SK-N-MC (cell line): Measurements from ENCODE around the gene SH3PXD2A.

Experiments
- DNase-seq: peaks from one replicate; pipeline ENCODE4 v3.0.0-alpha.2; 2011; ENCODE audit warnings: low read depth, low spot score
- H3K27ac ChIP-seq: fragments of 200-600 bp; sonication (generic); 2 replicates; pipeline ENCODE4 v1.5.1; 2016; ENCODE audit warnings: mixed run types
- H3K36me3 ChIP-seq: fragments of 200-600 bp; sonication (generic); 2 replicates; pipeline ENCODE4 v1.6.1; 2017; ENCODE audit warnings: antibody characterized with exemption, low read length, mixed read lengths; ENCODE audit not compliant: insufficient read depth
- H3K4me3 ChIP-seq: fragments of 200-600 bp; sonication (generic); 2 replicates; pipeline ENCODE4 v1.5.1; 2016
- H3K9ac ChIP-seq: fragments of 200-600 bp; sonication (generic); 2 replicates; pipeline ENCODE4 v1.8.0; 2017; ENCODE audit warnings: mixed run types, mixed read lengths; ENCODE audit not compliant: insufficient read length
- H3K9me3 ChIP-seq: fragments of 200-600 bp; sonication (generic); 2 replicates; pipeline ENCODE4 v1.6.1; 2017; ENCODE audit warnings: low read depth, mild to moderate bottlenecking, antibody characterized with exemption, low read length, moderate library complexity, mixed read lengths
- EZH2 ChIP-seq: fragments of 200-600 bp; sonication (generic); IDR thresholded peaks from one replicate; pipeline ENCODE4 v1.6.1; 2017; ENCODE audit warnings: antibody characterized with exemption
- FOXP2 ChIP-seq: optimal IDR thresholded peaks from 2 replicates; pipeline ENCODE3; 2011; ENCODE audit warnings: mild to moderate bottlenecking, moderate library complexity; ENCODE audit not compliant: insufficient read depth; ENCODE audit errors: extremely low read length, control extremely low read depth
- POLR2AphosphoS5 ChIP-seq: IDR thresholded peaks from 2 replicates; pipeline ENCODE4 v1.6.1; 2012; ENCODE audit warnings: mild to moderate bottlenecking, low read depth, low read length, borderline replicate concordance

Gene SH3PXD2A

DNA sequence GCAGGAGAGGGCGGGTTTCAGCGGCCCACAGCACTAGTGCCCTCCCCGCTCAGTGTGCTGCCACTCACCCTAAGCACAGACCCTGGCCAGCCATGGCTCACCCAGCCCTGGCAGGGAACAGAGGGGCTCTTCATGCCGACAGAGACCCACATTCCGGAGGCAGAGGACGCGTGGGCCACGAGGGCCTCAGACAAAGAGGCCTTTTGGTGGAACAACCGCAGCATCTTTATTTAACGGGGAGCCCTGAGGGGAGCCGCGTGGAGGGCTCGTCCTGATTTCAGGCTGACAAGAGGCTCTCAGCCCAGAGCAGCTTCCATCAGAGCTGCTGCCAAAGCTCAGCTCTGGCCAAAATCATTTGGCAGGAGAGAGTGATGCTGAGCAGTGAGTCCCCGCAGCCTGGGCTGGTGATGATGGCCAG lies 127.8 kb downstream of the SH3PXD2A start:
- H3K4me3 ChIP-seq = no peak overlapping the region
- TF ChIP-seq POLR2AphosphoS5 (no peak), FOXP2 (no peak), EZH2 (no peak)
- no peak for DNase-seq
- H3K9ac ChIP-seq = no peak overlapping the region
- no peaks in the 10 kb centered on the region for H3K9me3 ChIP-seq
- H3K36me3 ChIP-seq = no peaks in the 10 kb centered on the region; the same call in 1 of the 2 replicates
- H3K27ac ChIP-seq = no peak overlapping the region

DNA sequence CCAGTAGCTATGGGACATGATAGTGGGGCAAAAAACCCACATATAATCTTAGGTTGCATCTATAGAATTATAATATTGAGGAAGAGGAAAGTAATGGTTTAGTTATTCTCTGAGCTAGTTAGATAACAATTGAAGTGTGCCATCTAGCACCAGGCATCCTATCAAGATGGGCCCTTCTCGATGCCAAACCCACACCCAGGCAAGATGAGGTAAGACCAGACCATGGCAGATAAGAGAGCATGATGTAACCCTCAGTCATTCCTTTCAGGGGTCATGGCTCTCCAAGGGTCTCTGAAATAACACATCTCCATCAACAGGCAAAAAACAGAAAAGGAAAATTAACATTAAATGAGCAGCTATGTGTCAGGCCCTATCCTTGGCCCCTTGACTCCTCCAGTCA lies 128.7 kb downstream of the SH3PXD2A start:
- TF ChIP-seq POLR2AphosphoS5 = no peak
- TF ChIP-seq EZH2 = no peak
- no peak for TF ChIP-seq FOXP2
- Histone ChIP-seq H3K9ac (no peak overlapping the region), H3K9me3 (no peaks in the 10 kb centered on the region), H3K36me3 (no peaks in the 10 kb centered on the region; the same call in 1 of the 2 replicates), H3K4me3 (no peak overlapping the region), H3K27ac (no peak overlapping the region)
- DNase-seq = no peak

DNA sequence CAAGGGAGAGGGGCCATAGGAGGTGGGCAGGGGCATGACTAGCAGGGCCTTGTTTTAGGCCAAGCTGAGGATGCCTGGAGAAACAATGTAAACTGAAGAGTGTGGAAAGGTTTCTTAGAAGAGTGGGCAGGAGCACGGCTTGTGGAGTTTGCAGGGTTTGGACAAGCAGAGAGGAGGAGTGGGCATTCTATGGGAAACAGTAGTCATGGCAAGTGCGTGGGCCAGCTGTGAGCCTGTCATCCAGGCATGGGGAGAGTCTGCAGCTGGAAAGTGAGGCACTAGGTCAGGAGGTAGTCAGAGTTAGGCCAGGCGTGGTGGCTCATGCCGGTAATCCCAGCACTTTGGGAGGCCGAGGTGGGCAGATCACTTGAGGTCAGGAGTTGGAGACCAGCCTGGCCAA lies 130.1 kb downstream of the SH3PXD2A start:
- TF ChIP-seq FOXP2 = no peak
- TF ChIP-seq EZH2 = no peak
- no peak for TF ChIP-seq POLR2AphosphoS5
- H3K36me3 ChIP-seq = no peaks in the 10 kb centered on the region; the same call in 1 of the 2 replicates
- no peaks in the 10 kb centered on the region for H3K9me3 ChIP-seq
- no peak overlapping the region for H3K4me3 ChIP-seq
- H3K9ac ChIP-seq = no peak overlapping the region
- H3K27ac ChIP-seq = no peak overlapping the region
- no peak for DNase-seq

DNA sequence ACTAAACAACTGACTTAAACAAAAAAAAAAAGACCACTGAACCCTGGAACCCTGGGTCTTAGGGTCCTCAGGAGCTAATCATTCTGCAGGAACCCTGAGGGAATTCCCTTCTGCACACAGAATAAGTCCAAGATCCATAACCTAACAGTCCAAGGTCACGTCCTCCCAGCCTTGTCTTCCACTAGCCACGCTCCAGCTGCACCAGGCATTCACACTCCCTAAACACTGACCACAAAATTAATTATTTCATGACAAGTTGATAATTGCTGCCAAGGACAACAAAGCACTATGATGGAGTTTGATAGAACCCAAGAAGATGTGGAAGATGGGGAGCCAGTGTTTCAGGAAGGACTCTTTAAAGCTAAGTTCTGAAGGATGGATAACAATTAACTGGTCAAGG lies 130.6 kb downstream of the SH3PXD2A start:
- Histone ChIP-seq H3K27ac (no peak overlapping the region), H3K9ac (no peak overlapping the region), H3K4me3 (no peak overlapping the region), H3K36me3 (no peaks in the 10 kb centered on the region; the same call in 1 of the 2 replicates), H3K9me3 (no peaks in the 10 kb centered on the region)
- no peak for DNase-seq
- TF ChIP-seq FOXP2 (no peak), POLR2AphosphoS5 (no peak), EZH2 (no peak)

DNA sequence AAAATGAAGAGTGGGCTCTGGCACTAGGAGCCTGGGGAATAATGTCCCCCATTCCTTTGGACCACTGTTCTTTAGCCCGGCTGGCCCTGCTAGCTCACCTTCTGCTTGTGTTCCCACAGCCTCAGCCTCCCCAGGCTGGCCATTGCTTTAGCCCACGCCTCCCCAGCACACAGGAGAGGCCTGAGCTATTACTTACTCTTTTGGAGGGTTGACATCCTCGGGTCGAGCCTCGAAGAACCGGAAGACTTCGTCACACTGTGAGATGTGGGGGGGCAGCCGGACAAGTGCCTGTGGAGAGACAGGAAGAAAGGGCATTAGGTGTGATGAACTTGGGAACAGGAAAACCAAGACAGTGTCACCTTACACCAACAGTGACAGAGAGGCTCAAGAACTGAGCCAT lies 131.3 kb downstream of the SH3PXD2A start:
- no peak overlapping the region for H3K27ac ChIP-seq
- DNase-seq = no peak
- no peak overlapping the region for H3K4me3 ChIP-seq
- TF ChIP-seq FOXP2 (no peak), POLR2AphosphoS5 (no peak), EZH2 (no peak)
- no peak overlapping the region for H3K9ac ChIP-seq
- no peaks in the 10 kb centered on the region; the same call in 1 of the 2 replicates for H3K36me3 ChIP-seq
- no peaks in the 10 kb centered on the region for H3K9me3 ChIP-seq

DNA sequence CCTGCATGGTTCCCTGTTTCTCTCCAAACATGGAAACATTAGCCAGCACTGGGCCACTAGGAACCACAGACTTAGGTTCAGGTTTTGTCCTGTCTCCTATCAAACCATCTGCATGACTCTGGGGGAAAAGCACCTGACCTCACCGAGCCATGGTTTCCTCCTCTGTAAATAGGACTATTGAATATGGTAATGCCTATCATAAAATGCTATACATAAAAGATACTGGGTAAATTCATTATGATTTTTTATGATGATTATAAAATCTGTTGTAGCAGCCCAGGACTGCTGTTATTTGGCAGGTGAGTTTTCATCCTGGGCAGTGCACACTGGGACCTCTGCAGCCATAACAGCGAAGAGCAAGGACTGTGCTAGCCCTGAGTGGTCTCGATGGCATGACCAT lies 131.8 kb downstream of the SH3PXD2A start:
- no peak overlapping the region for H3K9ac ChIP-seq
- TF ChIP-seq EZH2 (no peak), FOXP2 (no peak), POLR2AphosphoS5 (no peak)
- H3K27ac ChIP-seq = no peak overlapping the region
- H3K36me3 ChIP-seq = no peaks in the 10 kb centered on the region; the same call in 1 of the 2 replicates
- no peak overlapping the region for H3K4me3 ChIP-seq
- DNase-seq = no peak
- no peaks in the 10 kb centered on the region for H3K9me3 ChIP-seq

DNA sequence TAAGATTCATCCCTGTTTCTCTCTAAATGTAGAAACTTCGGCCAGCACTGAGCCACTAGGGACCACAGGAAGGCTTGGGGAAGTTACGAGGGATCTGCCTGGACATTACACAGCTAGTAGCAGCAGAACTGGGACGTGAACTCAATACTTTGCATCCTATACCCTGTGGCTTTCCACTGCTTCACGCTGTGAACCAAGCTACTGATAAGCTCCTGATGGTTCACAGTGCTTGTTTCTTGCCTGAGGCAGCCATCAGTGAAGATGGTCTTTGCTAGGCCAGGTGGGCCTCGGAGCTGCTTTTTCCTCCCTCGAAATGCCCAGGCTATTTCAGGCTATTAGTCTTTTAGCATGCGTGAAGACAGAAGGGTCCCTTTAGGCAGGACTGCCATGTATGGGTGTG lies 132.7 kb downstream of the SH3PXD2A start:
- no peaks in the 10 kb centered on the region for H3K9me3 ChIP-seq
- H3K9ac ChIP-seq = no peak overlapping the region
- no peaks in the 10 kb centered on the region; the same call in 1 of the 2 replicates for H3K36me3 ChIP-seq
- H3K4me3 ChIP-seq = no peak overlapping the region
- no peak for DNase-seq
- H3K27ac ChIP-seq = no peak overlapping the region
- TF ChIP-seq EZH2 = no peak
- no peak for TF ChIP-seq POLR2AphosphoS5
- no peak for TF ChIP-seq FOXP2

DNA sequence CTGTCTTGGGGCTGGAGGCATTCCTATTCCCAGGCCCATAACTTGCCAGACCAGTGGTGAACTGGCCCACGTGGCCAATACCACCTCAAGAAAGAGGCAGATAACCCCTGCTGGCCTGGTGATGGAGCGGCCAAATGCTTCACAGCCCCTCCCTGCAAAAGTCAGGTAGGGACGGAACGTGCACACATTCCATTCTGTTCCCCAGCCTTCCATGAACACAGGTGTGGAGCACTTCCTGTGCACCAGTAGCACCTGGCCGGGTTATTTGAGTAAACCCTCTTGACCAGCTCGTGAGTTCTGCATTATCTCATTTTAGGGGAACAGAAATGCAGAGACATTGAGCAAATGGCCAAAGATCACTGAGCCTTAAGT lies 134.4 kb downstream of the SH3PXD2A start:
- Histone ChIP-seq H3K36me3 (no peaks in the 10 kb centered on the region; the same call in 1 of the 2 replicates), H3K27ac (no peak overlapping the region), H3K4me3 (no peak overlapping the region), H3K9ac (no peak overlapping the region), H3K9me3 (no peaks in the 10 kb centered on the region)
- no peak for DNase-seq
- TF ChIP-seq POLR2AphosphoS5 (no peak), EZH2 (no peak), FOXP2 (no peak)

DNA sequence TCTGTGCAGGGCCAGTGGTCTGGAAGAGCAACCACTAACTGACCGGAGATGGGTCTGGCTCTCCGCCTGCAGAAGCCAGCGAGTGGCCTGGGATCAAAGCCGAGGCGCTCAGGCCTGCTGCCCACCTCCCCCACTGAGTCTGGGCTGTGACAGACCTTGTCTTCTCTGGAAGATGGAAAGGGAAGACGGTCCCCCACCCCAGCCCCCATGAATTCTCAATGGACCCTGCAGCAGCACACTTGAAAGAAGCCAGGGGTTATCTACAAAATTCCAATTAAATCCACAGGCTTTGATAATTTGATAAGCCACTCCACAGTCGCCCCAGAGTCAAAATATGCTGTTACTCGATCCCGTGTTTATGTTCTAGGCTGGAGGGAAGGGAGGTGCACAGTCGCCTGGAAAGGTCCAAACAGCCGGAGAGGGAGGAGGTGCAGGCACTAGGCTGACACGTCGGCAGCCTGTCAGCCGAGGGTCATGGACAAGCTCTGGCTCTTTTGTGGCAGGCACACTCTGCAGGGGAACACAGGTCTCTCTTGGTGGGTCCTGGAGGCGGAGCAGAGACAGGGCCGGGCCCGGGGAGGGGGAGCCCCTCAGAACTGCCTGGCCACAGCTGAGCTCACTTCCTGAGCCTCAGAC lies 134.9 kb downstream of the SH3PXD2A start:
- no peak for DNase-seq
- Histone ChIP-seq H3K4me3 (no peak overlapping the region), H3K9me3 (no peaks in the 10 kb centered on the region), H3K9ac (no peak overlapping the region), H3K27ac (no peak overlapping the region), H3K36me3 (no peaks in the 10 kb centered on the region; the same call in 1 of the 2 replicates)
- TF ChIP-seq EZH2 (no peak), FOXP2 (no peak), POLR2AphosphoS5 (no peak)
